Kidney glomerular epithelial cell (primary cell): ENCODE results near the gene LDOC1.
"Not testable (repeated sequence)": the region's sequence is repeated elsewhere in the genome, so short reads cannot be mapped to it uniquely, and the experiment has no call there.

Experiments
- DNase-seq: peaks from one replicate; lab custom pipeline; 2025; lab: John Stamatoyannopoulos, UW

The LDOC1 gene

GRCh38 chrX:141176586-141177451 is at the start of gene LDOC1:
Gene LDOC1, minus strand, starts transcription at chrX:141177129. Its CDS starts 108 bp downstream, at chrX:141177021.
- peak; percentile 54 for DNase-seq

DNA sequence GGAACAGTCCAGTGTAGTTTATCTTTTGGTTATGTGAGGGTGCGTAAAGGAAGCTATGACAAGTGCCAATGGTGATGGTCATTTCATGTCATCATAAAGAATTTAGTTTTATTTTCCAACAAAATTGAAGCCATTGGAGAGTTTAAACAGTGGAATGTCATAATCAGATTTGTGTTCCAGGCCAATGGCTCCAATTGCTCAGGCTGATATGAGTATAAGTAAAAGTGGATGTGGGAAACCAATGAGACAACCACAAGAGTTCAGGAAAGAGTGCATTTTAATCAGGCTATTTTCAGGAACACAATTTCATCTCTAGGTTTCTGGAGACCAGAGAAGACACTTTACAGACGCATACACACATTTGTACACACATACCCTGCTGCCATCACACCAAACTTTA is 44.7 kb upstream of the LDOC1 start:
- DNase-seq, result no peak

- DNase-seq, result peak; percentile 49
Observed at GRCh38 chrX:141220342-141221008, 43.5 kb upstream of the LDOC1 start.

DNA sequence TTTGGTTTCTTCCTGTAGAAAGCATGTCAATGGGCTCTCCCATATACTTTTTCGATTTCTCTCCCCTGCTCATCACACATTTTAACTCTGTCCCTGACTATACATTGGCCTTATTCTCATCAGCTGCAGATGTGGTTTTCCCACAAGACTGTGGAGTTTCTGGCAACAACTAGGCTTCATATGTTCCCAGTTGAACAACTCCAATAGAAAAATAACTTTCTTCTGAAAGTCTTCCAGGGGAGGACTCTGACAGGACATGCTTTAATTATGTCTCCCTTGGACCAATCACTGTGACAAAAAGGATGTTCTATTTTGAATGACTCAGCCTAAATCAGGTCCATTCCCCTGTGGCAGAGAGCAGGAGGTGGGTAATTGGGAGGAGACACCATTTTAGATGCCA is 37.3 kb upstream of the LDOC1 start:
- DNase-seq, result no peak

DNA sequence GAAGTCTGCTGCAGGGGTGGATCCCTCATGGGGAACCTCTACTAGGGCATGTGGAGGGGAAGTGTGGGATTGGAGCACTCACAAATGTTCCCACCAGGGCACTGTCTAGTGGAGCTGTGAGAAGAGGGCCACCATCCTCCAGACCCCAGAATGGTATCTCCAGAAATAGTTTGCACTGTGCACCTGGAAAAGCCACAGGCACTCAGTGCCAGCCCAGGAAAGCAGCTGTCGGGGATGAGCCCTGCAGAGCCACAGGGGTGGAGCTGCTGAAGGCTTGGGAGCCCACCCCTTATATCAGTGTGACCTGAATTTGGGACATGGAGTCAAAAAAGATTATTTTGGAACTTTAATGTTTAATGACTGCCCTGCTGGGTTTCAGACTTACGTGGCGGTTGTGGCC is 25.0 kb upstream of the LDOC1 start:
- no peak for DNase-seq

- not testable (repeated sequence) for DNase-seq
Observed at GRCh38 chrX:141188573-141188972, 11.6 kb upstream of the LDOC1 start.

DNA sequence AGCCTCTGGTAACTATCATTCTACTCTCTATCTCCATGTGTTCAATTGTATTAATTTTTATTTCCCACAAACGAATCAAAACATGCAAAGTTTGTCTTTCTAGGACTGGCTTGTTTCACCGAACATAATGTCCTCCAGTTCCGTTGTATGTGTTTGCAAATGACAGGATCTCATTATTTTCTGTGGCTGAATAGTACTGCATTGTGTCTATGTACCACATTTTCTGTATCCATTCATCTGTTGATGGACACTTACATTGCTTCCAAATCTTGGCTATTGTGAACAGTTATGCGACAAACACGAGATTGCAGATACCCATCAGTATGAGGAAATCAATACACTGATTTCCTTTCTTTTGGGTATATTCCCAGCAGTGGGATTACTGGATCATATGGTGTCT is 8.4 kb upstream of the LDOC1 start:
- DNase-seq, result no peak

GRCh38 chrX:141183000-141183399 is 6.1 kb upstream of the LDOC1 start:
- DNase-seq, result no peak

DNA sequence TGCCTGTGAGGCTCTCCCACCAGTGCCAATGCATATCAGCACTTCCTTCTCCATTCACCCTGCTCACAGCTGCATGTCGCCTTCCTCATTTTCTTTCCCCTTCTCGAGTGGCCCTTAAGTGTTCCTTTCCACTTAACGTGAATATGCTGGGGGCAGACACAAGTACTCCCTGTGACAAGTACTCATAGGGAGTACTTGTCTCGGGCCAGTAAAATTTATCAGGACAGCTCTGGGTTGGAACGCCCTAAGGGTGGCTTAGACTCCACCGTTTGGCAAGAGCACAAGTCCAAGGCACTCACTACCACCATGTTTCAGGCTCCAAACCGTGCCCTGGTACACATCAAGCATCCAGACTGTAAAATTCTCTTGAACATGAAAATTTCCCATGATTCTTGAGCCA is 3.9 kb upstream of the LDOC1 start:
- DNase-seq, result no peak

DNA sequence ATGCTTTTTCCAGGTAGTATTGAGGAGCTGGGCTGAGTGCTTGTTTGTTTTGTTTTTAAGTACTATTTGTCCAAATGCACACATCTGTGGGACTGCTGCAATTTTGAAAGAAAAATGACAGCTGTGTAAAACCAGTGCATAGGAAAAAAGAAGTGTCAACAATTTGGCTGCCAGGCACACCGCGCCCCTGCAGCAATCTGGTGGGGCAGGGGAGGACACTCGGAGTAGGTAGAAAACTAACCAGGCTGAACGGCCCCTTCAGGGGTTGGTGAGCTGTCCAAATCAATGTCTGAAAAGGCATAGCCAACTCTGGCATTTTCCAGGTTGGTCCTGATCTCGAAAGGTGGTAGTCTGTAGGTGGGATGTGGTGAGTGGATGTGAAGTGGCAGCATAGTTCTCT is 1.1 kb downstream of the LDOC1 start:
- no peak for DNase-seq

- DNase-seq, result no peak
Observed at GRCh38 chrX:141164406-141164805, 12.5 kb downstream of the LDOC1 start.

GRCh38 chrX:141158084-141158483 is 18.8 kb downstream of the LDOC1 start:
- no peak for DNase-seq

DNA sequence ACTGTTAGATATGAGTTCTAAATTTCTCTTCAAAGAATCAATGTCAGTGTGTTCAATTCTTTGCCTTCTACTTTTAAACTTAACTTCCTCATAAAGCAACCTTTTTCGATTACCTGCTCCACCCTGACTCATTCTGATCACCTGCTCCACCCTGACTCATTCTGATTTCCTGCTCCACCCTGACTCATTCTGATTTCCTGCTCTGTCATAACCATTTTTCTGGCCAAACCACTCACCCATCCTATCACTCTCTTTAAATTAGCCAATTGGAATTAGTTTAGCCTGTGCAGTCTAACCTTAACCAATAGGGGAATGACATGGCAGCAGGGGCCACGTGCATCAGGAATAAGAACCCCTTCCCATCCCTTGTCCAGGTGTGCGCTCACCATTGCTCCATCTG is 21.7 kb downstream of the LDOC1 start:
- not testable (repeated sequence) for DNase-seq

DNA sequence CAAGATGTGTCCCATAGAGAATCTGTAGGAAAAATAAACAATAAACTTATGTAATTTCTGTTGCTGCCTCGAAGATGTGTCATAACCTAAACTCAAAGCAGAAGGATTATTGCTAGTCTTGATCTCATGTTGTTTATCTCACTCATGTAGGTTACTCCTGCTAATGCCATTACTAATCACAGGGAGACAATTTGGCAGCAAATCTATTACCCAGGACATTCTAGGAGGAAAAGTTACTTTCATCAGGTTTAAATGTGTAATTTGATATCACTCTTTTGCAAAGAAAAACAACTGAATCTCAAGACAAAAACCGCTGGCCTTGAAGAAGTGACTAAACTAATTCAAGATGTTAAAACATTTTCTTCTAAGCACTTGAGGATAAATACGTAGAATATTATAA is 34.0 kb downstream of the LDOC1 start:
- DNase-seq, result no peak

DNA sequence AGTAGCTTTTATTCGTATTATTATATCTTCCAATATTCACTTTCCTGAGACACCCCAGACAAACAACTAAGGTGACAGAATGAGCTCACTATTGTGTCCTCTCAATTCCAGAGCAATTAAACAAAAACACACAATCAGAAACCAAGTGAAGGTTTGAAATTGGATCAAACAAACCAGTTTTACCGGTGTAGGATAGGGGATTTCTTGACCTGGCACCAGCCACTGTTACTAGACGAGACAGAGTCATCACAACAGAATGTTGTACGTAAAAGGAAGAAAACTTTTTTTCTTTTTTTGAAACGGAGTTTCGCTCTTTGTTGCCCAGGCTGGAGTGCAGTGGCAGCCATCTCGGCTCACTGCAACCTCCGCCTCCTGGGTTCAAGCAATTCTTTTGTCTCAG is 43.7 kb downstream of the LDOC1 start:
- DNase-seq, result no peak

DNA sequence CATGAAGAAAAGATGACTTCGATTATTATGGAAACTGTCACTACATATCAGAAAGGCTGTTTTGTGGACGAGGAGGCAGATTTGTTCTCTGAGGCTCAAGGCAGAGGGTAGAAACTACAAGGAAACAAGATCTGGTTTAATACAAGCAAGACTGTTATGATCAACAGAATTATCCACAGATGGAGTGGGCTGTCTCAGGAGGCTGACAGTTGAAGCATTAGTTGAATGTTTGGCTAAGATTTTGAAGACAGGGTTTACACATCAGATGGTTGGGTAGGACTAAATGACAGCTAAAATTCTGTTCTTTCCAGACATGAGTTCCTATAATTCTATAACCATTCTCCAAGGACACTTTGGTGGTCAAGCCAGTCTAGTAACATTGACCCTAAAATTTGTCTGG is 49.8 kb downstream of the LDOC1 start:
- DNase-seq, result no peak
